ENCODE results near the gene P2RX5.
"Not testable (repeated sequence)": the region's sequence is repeated elsewhere in the genome, so short reads cannot be mapped to it uniquely, and the experiment has no call there.

Gene P2RX5

DNA sequence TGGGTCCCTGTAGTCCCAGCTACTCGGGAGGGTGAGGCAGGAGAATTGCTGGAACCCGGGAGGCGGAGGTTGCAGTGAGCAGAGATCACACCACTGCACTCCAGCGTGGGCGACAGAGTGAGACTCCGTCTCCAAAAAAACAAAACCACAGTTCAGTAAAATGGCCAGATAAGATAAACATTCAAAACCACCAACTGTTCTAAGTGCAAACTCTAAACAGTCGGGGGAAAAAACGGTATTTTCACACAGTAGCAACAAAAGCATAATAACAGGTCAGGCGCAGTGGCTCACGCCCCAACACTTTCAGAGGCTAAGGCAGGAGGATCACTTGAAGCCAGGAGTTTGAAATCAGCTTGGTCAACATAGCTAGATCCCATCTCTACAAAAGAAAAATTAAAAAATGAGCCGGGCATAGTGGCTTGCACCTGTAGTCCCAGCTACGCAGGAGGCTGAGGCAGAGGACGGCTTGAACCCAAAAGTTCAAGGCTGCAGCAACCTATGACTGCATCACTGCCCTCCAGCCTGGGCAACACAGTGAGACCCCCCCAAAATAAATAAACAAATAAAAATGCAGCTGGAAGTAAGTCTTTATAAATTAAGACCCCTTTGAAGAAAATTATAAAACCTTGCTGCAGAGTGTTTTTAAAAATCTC, 17.0 kb upstream of the P2RX5 start:
- no peak for DNase-seq

DNA sequence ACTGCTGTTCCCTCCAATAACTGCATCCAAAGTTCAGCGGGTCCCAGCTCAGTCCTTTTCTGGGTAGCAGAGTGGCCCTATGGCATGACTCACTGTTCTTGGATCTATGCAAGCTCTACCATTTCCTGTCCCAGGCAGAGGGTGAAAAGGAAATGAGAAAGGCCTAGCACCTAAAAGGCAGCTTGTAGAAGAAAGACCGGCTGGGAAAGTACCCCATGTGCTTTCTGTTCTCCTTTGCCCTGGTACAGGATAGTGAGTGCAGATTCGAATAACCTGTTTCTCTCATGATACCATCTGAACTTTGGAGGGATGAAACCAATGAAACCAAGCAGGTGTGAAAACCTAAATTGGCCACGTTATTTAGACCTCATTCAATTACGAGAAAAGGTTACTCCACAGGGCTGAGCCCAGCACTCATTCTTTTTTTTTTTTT, 15.0 kb upstream of the P2RX5 start:
- DNase-seq, result no peak

DNA sequence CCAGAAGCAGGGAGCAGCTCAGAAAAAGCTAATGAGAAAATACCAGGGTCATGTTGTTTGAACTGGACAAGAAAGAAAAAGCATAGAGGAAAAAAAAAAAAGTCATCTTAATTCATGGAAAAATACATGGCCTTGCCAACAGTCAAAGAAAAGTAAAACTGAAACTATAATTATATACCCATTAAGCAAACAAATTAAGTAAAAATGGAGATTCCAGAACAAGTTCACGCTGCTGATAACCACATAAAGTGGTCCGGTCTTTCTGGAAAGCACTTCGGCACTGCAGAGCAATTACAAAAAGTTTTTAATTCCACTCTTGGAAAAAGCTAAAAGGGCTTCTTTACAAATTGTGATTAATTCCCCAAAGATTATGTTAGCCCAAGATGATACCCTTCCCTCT, 12.4 kb upstream of the P2RX5 start:
- DNase-seq, result no peak

DNA sequence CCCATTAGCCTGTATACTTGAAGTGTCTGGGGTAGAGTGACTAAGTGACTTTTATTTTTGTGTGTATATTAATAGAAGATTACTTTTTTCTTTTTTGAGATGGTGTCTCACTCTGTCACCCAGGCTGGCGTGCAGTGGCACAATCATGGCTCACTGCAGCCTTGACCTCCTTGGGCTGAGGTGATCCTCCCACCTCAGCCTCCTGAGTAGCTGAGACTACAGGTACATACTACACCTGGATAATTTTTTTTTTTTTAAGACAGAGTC, 9.7 kb upstream of the P2RX5 start:
- DNase-seq, result not testable (repeated sequence)

DNA sequence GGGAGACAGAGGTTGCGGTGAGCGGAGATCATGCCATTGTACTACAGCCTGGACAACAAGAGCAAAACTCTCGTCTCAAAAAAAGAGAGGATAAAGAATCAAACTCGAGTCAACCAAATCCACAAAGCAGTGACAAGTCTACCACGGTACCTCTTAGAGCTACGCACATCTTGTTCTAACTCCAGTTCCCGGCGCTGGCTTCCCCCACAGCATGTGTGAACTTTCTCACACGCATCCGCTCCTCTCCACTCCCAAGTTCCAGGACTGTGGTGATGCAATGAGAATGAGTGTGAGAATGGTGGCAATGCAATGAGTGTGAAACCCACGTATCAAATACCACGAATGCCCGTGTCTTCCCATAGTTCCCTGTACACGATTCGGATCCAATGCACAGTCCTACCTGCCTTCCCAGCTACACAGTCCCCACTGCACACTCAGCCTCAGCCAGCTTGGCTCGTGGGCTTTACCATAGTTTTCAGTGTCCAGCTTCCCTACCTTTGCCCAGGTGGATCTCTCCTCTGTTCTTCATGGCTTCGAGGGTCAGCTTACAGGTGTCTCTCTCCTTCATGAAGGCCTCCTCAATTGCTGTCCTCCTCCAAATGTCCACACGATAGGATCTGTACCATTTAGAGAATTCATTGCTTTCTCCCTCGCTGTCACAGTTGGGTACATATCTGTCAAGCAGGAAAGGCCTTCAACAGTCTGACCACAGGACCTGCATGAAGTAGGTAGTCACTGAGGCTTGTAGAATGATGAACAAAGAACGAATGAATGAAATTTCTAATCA, 9.2 kb upstream of the P2RX5 start:
- DNase-seq, result no peak

DNA sequence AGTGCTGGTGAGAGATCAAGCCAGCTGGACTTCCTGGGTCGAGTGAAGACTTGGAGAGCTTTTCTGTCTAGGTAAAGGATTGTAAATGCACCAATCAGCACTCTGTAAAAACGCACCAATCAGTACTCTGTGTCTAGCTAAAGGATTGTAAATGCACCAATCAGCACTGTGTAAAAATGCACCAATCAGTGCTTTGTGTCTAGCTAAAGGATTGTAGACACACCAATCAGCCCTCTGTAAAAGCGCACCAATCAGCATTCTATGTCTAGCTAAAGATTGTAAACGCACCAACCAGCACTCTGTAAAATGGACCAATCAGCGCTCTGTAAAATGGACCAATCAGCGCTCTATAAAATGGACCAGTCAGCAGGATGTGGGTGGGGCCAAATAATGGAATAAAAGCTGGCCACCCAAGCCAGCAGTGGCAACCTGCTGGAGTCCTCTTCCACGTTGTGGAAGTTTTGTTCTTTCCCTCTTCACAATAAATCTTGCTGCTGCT, 6.1 kb upstream of the P2RX5 start:
- not testable (repeated sequence) for DNase-seq

DNA sequence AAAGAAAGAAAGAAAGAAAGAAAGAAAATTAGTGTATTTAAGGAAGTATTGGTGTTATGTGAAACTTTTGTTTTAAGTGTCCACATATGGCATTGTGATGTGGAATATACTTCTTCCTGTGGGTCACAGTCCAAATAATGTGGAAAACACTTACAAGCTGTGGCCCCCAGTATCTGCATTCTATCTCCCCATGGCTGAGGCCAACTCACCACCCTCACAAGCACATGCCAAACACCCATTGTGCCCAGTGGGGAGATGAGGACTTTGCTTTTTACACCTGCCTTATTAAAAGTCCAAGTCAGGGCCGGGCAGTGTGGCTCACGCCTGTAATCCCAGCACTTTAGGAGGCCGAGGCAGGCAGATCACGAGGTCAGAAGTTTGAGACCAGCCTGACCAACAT, 4.0 kb upstream of the P2RX5 start:
- DNase-seq, result no peak

DNA sequence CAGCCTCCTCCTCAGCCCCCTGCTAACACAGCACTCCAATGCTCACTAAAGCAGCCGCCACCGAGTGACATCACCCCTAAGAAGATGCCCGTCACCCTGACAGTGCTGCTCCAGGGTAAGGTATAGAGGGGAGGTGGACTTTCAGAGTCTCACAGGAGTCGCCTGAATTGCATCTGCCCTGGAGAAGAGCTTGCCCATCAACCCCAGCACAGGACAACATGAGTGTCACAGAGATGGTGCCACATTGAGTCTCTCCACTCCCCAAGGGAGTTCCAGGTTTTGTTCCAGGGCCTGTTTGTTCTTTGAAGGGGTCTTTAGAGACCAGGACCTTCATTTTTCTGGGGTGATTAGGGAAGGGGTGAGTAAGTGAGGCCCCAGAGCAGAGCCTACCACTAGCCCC, 2.2 kb upstream of the P2RX5 start:
- no peak for DNase-seq

DNA sequence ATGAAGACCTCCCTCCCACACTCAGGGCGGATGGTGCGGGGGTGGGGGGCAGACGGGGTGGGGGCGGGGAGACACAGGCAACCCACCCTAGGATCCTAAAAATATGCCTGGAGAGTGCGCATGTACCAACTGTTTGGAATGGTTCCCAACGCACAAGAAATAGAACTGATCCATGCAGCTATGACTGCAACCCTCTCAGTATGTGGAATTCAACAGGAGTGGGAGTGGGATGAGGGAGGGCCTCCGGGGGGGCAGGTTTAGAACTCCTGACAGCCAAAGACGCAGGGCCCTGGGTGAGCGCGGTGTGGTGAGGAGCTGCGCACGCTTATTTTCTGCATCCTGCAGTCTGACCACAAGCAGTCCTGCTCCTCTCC, 1.1 kb upstream of the P2RX5 start:
- no peak for DNase-seq

DNA sequence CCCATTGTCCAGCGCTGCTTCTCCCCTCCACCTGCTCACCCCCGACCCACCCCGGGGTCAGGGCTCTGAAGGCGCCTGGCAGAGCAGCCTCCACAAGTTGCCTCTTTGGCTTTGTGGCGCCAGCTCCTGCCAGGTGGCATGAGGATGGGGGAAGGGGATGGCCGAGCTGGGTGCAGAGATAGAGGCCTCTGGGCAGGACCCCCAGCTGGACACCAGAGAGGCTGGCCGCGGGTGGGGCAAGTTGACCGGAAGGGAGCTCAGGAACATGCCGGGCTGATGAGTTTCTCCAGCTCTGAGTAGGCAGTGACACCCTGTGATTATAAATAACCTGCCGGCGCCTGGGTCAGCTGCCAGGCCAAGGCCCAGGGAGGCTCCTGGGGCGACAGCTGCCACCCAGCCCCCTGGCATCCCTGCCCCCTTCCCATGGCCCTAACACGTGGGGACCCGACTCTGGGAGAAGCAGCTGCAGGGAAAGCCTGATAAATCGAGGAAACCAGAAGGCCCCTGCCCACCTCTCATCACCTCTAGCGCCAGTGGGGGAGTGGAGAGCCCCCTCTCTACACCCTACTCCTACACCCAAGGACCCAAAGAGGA, 729 bp downstream of the P2RX5 start:
- DNase-seq, result peak in 1 of 2 experiments; percentile 27

DNA sequence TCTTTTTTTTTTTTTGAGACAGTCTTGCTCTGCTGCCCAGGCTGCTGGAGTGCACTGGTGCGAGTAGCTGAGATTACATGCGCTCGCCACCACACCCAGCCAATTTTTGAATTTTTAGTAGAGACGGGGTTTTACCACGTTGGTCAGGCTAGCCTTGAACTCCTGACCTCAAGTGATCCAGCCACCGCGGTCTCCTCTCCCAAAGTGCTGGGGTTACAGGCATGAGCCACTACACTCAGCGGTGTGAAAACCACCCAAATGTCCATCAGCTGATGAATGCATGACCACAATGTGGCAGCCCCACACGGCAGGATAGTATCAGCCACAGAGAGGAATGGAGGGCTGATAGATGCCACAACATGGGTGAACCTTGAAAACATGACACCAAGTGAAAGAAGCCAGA, 2.1 kb downstream of the P2RX5 start:
- DNase-seq, result no peak

DNA sequence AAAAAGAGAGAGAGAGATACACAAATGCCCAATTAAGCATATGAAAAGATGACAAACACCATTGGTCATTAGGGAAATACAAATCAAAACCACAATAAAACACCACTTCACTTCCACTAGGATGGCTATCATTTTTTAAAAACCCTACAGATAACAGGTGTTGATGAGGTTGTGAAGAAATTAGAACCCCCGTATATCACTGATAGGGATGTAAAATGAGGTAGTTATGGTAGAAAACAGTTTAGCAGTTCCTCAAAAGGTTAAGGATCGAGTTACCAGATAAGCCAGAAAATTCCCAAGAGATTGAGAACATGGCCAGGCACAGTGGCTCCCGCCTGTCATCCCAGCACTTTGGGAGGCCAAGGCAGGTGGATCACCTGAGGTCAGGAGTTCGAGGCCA, 2.8 kb downstream of the P2RX5 start:
- no peak for DNase-seq

DNA sequence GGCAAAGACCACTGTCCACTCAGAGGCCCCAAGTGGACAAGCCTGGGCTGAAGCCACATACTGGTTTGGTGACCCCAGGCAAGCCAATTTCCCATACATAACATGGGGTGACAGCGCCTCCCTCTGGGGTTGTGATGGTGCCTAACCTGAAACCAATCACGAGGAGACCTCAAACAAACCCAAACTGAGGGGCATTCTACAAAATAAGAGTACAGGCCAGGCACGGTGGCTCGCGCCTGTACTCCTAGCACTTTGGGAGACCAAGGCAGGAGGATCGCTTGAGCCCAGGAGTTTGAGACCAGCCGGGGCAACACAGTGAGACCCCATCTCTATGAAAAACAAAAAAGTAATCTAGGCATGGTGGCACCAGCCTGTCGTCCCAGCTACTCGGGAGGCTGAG, 3.6 kb downstream of the P2RX5 start:
- DNase-seq, result no peak

DNA sequence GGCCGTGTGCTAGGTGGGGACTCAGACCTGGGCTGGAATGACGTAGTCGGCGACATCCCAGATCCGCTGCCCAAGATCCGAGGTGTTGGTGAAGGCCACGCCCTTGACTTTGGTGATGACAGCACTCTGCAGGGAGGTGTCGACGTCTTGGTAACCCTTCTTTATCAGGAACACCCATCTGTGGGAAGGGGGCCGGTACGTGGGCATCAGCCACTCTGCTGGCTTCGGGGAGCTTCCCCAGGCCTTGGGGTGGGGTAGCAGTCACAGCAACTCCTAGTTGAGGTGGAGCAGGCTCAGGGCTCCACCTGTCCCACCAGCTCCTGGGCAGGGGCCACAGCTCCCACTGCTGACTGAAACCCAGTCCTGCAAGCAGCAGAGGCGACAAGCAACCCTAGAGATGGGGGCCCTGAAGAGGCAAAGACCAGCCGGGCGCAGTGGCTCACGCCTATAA, 4.3 kb downstream of the P2RX5 start:
- no peak for DNase-seq

DNA sequence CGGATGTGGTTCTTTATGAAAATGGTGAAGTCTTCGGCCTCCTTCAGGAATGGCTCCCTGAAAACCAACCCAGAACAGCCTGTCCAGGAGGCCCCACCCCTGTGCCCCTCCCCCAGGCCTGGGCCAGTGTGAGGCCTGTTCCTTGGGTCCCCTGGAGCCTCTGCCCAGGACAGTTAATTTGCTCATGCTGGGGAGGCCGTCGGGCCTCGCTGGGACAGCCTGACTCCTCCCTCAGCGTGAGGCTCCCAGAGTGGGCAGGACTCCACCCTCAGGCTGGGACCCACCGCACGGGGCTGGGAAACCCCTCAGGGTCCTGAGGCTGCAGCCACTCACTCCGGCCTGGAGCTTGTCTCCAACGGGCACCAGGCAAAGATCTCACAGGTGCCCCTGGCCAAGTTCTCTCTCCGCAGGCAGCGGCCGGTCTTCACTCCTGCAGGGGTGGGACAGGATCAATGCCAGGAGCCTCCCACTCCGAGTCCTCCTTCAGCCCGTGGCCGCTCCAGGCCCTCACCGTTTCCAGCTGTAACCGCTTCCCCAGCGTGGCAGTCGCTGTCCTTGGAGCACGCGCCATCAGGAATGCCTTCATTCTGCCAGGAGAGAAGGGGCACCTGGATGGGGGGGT, 5.8 kb downstream of the P2RX5 start:
- DNase-seq, result no peak

DNA sequence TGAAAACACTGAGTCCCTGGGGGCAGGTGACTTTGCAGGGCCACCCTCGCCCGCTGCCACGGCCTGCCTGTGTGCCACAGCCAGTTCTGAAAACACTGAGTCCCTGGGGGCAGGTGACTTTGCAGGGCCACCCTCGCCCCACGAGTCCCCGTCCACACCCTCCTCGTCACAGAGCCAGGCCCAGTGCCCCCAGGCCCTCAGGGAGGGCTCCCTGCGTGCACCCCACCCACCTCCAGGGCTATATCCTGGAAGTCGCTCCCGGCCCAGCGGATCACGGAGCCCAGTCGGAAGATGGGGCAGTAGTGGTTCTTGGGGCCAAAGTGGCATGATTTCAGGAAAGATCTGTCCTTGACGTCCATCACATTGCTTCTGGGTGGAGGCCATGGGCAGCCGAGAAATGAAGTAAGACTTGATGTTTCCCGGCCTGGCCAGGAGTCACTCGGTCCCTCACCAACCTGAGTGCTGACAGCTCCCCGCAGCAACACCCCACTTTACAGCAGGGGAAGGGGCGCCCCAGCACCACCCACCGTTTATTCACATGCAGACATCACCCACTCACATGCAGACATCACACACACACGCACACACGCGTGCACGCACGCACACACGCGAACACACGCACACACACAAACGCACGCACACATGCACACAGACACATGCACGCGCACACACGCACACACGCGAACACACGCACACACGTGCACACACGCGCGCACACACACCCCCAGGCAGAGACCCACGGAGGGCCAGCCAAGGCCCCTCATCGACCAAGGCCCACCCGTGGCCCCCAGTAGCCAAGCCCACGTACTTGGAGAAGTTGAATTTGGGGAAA, 6.5 kb downstream of the P2RX5 start:
- no peak for DNase-seq

DNA sequence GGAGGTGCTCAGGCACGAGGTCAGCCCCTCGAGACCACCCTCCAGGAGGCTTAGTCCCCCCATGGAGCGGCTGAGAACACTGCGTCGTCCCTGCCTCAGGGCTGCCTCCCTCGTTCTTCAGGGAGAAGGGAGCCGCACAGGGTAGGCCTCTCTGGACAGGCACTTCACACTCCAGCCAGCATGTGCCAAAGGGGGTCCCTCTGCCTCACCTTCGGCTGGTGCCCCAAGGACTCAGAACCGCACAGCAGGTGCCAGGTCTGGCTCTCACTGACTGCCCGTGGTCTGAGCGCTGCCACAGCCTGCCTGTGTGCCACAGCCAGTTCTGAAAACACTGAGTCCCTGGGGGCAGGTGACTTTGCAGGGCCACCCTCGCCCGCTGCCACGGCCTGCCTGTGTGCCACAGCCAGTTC, 7.1 kb downstream of the P2RX5 start:
- no peak for DNase-seq

DNA sequence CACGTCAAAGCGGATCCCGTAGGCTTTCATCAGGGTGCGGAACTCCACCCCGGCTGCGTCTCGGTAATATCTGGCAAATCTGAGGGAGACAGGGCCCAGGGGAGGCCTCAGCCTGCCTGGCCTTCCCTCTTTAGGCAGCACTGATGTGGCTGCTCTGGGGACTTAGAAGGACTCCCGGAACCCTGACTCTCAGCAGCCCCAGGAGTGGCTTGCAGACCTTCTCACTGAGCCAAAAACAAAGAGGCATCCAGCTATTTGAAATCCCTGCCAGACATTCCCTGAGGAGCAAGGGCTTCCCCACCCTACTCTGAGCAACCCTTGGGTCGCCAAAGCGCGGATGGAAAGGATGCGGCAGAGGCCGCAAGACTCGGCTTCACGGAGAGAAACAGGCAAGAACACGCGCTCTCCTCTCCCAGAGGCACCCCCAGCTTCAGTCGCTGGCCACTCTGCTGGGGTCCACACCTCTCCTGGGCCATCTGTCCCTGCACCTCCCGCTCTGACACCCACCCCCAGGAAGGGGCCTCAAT, 7.9 kb downstream of the P2RX5 start:
- DNase-seq, result no peak

DNA sequence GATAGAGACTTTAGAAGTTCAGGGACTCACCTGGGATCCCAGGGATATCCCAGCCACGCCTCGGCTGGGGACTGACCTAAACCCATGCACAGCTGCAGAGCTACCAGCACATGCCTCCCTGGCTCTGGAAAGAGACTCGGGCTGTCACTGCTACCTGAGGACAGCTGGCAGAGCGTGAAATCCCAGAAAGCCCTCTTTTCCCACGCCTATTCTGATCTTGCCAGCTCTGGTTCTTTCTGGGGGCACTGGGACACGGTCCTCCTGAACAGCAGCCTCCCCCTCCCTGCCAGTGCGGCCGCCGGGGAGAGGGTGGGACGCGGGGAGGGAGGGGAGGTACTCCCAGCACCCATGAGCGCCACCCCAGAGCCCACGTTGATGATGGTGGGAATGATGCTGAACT, 10.8 kb downstream of the P2RX5 start:
- DNase-seq, result no peak

DNA sequence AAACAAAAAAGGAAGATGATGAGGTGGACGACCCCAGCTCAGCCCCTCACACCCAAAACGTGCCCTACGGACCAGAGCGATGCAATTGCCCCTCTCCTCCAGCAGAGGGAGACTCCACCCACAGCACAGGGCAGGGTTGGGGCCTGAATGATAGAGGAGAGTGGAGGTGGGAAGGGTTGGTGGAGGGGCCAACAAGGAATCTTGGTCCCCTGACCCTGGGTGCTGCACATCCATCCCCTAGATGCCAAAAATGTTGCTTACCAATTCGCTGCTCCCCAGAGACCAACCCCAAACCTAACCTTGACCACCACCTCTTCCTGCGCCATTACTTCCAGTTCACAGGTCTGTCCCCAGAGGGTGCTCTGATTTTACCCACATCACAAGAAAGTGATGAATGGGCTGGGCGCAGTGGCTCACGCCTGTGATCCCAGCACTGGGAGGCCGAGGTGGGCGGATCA, 12.9 kb downstream of the P2RX5 start:
- peak; percentile 44 to 49 for DNase-seq

DNA sequence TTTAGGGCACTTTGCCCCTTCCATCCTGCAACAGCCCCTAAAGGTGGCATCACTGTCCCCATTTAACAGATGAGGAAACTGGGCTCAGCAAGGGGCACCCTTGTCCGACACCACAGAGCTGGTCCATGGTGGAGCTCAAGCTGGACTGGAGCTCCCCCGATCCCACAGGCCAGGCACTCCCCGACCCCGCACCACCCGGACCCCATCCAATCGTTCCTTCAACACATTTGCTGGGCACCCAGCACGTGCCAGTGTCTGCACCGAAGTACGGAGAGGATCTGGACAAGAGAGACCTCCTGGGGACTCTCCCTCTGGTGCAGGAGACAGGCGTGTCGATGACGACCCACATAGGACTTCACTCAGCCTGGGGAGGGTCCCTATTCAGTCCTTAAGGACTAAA, 13.9 kb downstream of the P2RX5 start:
- DNase-seq, result no peak

DNA sequence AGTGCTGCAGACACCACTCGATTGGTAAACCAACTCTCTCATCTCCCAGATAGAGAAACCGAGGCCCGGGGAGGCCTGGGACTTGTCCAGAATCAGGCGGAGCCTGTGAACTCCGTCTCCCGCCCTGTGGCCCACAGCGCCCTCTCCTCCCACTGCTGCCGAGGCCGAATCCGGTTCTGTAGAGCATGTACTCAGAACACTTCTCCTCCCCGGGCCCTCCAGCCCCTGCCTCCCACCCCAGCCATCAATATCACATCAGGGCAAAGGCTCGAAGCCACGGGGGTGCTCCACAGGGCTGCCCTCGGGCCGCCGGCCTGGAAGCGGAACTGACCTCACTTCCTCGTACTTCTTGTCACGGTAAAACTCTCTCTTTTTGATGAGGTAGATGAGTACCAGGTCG, 14.4 kb downstream of the P2RX5 start:
- DNase-seq, result no peak

DNA sequence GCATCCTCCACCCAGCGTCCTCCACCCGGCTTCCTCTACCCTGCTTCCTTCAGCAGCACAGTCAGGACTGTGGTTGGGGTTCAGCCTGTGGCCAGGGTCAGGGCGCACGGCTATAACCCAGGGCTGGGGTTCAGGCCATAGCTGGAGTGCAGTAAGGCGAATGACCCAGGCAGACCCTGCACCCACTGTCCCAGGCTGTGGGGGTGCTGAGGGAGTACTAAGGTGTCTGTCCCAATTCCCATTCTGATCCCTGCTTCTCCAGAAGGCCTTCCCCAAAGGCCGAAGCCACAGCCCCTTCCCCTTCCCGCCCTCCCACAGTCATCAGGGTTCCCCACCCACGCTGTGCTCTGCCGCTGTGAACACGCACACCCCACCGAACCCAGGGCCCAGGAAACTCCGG, 14.9 kb downstream of the P2RX5 start:
- DNase-seq, result no peak
